HEK293 (cell line): ENCODE measurements around the gene HIF1A.

ENCODE experiments used
- ATF2 ChIP-seq: fragments of 450-650 bp; formaldehyde crosslinking; IDR thresholded peaks from 2 replicates; pipeline ENCODE4 v1.5.1; 2016; ENCODE audit warnings: missing biosample characterization, missing genetic modification characterization, low read depth
- INSM2 ChIP-seq: fragments of 450-650 bp; formaldehyde crosslinking; IDR thresholded peaks from 2 replicates; pipeline ENCODE4 v1.5.1; 2016; ENCODE audit warnings: missing biosample characterization, missing genetic modification characterization
- MYNN ChIP-seq: fragments of 450-650 bp; formaldehyde crosslinking; IDR thresholded peaks from 2 replicates; pipeline ENCODE4 v1.5.1; 2016; ENCODE audit warnings: missing biosample characterization, missing genetic modification characterization, borderline replicate concordance
- MZF1 ChIP-seq: fragments of 450-650 bp; formaldehyde crosslinking; IDR thresholded peaks from 2 replicates; pipeline ENCODE4 v1.5.1; 2017; ENCODE audit warnings: missing biosample characterization, missing genetic modification characterization, borderline replicate concordance
- REPIN1 ChIP-seq: fragments of 450-650 bp; formaldehyde crosslinking; IDR thresholded peaks from 2 replicates; pipeline ENCODE4 v1.5.1; 2017; ENCODE audit warnings: missing biosample characterization, missing genetic modification characterization, low read depth
- TCF7L2 ChIP-seq: IDR thresholded peaks from 2 replicates; pipeline ENCODE4 v1.6.1; 2011; ENCODE audit warnings: low read depth, mild to moderate bottlenecking, inconsistent platforms, low read length, moderate library complexity, borderline replicate concordance
- ZBTB20 ChIP-seq: fragments of 450-650 bp; formaldehyde crosslinking; IDR thresholded peaks from 2 replicates; pipeline ENCODE4 v1.5.1; 2016; ENCODE audit warnings: missing biosample characterization, missing genetic modification characterization
- ZBTB7A ChIP-seq: fragments of 450-650 bp; formaldehyde crosslinking; IDR thresholded peaks from 2 replicates; pipeline ENCODE4 v1.5.1; 2016; ENCODE audit warnings: low read depth, missing biosample characterization, missing genetic modification characterization
- ZNF184 ChIP-seq: fragments of 450-650 bp; IDR thresholded peaks from 2 replicates; pipeline ENCODE4 v1.5.1; 2018; ENCODE audit warnings: missing biosample characterization, mild to moderate bottlenecking, missing genetic modification characterization
- ZNF280C ChIP-seq: fragments of 450-650 bp; formaldehyde crosslinking; IDR thresholded peaks from 2 replicates; pipeline ENCODE4 v1.5.1; 2016; ENCODE audit warnings: missing biosample characterization, missing genetic modification characterization
- ZNF354C ChIP-seq: fragments of 450-650 bp; formaldehyde crosslinking; IDR thresholded peaks from 2 replicates; pipeline ENCODE4 v1.5.1; 2016; ENCODE audit warnings: missing biosample characterization, missing genetic modification characterization, low read depth, borderline replicate concordance
- ZNF423 ChIP-seq: fragments of 450-650 bp; formaldehyde crosslinking; IDR thresholded peaks from 2 replicates; pipeline ENCODE4 v1.5.1; 2016; ENCODE audit warnings: missing biosample characterization, missing genetic modification characterization
- ZNF473 ChIP-seq: fragments of 450-650 bp; formaldehyde crosslinking; IDR thresholded peaks from 2 replicates; pipeline ENCODE4 v1.5.1; 2017; ENCODE audit warnings: missing biosample characterization, missing genetic modification characterization
- ZNF518A ChIP-seq: fragments of 450-650 bp; formaldehyde crosslinking; conservative IDR thresholded peaks from 2 replicates; pipeline ENCODE4 v1.5.1; 2016; ENCODE audit warnings: low read depth, missing biosample characterization, missing genetic modification characterization
- TF ChIP-seq, protein P1 (sequence below): fragments of 450-650 bp; formaldehyde crosslinking; IDR thresholded peaks from 2 replicates; pipeline ENCODE4 v1.5.1; 2017; ENCODE audit warnings: missing biosample characterization, mild to moderate bottlenecking, missing genetic modification characterization, moderate library complexity
- TF ChIP-seq, protein P2 (sequence below): fragments of 450-650 bp; formaldehyde crosslinking; IDR thresholded peaks from 2 replicates; pipeline ENCODE4 v1.5.1; 2016; ENCODE audit warnings: missing biosample characterization, missing genetic modification characterization, low read depth
- TF ChIP-seq, protein P3 (sequence below): fragments of 450-650 bp; formaldehyde crosslinking; IDR thresholded peaks from 2 replicates; pipeline ENCODE4 v1.5.1; 2016; ENCODE audit warnings: missing biosample characterization, missing genetic modification characterization
- TF ChIP-seq, protein P4 (sequence below): fragments of 450-650 bp; formaldehyde crosslinking; IDR thresholded peaks from 2 replicates; pipeline ENCODE4 v1.5.1; 2016; ENCODE audit warnings: missing biosample characterization, missing genetic modification characterization

Gene HIF1A

GRCh38 chr14:61695695-61696527 lies 598 bp downstream of the HIF1A start (continued):
- TF ChIP-seq, protein P1, sequence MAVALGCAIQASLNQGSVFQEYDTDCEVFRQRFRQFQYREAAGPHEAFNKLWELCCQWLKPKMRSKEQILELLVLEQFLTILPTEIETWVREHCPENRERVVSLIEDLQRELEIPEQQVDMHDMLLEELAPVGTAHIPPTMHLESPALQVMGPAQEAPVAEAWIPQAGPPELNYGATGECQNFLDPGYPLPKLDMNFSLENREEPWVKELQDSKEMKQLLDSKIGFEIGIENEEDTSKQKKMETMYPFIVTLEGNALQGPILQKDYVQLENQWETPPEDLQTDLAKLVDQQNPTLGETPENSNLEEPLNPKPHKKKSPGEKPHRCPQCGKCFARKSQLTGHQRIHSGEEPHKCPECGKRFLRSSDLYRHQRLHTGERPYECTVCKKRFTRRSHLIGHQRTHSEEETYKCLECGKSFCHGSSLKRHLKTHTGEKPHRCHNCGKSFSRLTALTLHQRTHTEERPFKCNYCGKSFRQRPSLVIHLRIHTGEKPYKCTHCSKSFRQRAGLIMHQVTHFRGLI (tag by site-specific recombination): no peak
- TF ChIP-seq, protein P2, sequence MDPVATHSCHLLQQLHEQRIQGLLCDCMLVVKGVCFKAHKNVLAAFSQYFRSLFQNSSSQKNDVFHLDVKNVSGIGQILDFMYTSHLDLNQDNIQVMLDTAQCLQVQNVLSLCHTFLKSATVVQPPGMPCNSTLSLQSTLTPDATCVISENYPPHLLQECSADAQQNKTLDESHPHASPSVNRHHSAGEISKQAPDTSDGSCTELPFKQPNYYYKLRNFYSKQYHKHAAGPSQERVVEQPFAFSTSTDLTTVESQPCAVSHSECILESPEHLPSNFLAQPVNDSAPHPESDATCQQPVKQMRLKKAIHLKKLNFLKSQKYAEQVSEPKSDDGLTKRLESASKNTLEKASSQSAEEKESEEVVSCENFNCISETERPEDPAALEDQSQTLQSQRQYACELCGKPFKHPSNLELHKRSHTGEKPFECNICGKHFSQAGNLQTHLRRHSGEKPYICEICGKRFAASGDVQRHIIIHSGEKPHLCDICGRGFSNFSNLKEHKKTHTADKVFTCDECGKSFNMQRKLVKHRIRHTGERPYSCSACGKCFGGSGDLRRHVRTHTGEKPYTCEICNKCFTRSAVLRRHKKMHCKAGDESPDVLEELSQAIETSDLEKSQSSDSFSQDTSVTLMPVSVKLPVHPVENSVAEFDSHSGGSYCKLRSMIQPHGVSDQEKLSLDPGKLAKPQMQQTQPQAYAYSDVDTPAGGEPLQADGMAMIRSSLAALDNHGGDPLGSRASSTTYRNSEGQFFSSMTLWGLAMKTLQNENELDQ (tag by site-specific recombination): no peak
- TF ChIP-seq ZNF423 (tag by site-specific recombination) (no peak), ZNF354C (tag by site-specific recombination) (no peak), ZBTB7A (peak; percentile 44; the same call in 1 of the 2 replicates), ZNF280C (no peak), REPIN1 (tag by site-specific recombination) (peak; percentile 63; the same call in 1 of the 2 replicates), INSM2 (tag by site-specific recombination) (no peak), MZF1 (tag by site-specific recombination) (no peak), ZBTB20 (peak; percentile 66; the same call in 1 of the 2 replicates), ATF2 (tag by site-specific recombination) (no peak), TCF7L2 (no peak), MYNN (tag by site-specific recombination) (no peak), ZNF473 (tag by site-specific recombination) (no peak), ZNF518A (no peak), ZNF184 (tag by site-specific recombination) (no peak)
- TF ChIP-seq, protein P3, sequence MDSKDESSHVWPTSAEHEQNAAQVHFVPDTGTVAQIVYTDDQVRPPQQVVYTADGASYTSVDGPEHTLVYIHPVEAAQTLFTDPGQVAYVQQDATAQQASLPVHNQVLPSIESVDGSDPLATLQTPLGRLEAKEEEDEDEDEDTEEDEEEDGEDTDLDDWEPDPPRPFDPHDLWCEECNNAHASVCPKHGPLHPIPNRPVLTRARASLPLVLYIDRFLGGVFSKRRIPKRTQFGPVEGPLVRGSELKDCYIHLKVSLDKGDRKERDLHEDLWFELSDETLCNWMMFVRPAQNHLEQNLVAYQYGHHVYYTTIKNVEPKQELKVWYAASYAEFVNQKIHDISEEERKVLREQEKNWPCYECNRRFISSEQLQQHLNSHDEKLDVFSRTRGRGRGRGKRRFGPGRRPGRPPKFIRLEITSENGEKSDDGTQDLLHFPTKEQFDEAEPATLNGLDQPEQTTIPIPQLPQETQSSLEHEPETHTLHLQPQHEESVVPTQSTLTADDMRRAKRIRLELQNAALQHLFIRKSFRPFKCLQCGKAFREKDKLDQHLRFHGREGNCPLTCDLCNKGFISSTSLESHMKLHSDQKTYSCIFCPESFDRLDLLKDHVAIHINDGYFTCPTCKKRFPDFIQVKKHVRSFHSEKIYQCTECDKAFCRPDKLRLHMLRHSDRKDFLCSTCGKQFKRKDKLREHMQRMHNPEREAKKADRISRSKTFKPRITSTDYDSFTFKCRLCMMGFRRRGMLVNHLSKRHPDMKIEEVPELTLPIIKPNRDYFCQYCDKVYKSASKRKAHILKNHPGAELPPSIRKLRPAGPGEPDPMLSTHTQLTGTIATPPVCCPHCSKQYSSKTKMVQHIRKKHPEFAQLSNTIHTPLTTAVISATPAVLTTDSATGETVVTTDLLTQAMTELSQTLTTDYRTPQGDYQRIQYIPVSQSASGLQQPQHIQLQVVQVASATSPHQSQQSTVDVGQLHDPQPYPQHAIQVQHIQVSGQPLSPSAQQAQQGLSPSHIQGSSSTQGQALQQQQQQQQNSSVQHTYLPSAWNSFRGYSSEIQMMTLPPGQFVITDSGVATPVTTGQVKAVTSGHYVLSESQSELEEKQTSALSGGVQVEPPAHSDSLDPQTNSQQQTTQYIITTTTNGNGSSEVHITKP (tag by site-specific recombination): peak; percentile 70
- TF ChIP-seq, protein P4, sequence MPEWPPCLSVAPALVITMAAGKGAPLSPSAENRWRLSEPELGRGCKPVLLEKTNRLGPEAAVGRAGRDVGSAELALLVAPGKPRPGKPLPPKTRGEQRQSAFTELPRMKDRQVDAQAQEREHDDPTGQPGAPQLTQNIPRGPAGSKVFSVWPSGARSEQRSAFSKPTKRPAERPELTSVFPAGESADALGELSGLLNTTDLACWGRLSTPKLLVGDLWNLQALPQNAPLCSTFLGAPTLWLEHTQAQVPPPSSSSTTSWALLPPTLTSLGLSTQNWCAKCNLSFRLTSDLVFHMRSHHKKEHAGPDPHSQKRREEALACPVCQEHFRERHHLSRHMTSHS (tag by site-specific recombination): no peak
